HepG2 (cell line): Measurements from ENCODE around the gene ZFPL1. TPM values are rescaled to one million over a fixed set of nuclear protein-coding genes. Genes with fewer than 3 reads are reported as not detected.

Experiments
- EED ChIP-seq: sonication (generic); formaldehyde crosslinking; IDR thresholded peaks from 2 replicates; pipeline ENCODE4 v1.5.0; 2020; ENCODE audit warnings: mild to moderate bottlenecking, missing genetic modification reagents
- GABPA ChIP-seq, 2 experiments: IDR thresholded peaks; 2 replicates each; pipeline ENCODE4 v1.6.1; 2011 to 2016; ENCODE audit warnings: low read depth in 2 of 2, low read length in 1 of 2, missing biosample characterization in 1 of 2, missing genetic modification characterization in 1 of 2
- GTF3A ChIP-seq: sonication (generic); formaldehyde crosslinking; conservative IDR thresholded peaks from 2 replicates; pipeline ENCODE4 v1.4.0; 2020; ENCODE audit warnings: mild to moderate bottlenecking, missing genetic modification reagents
- JUN ChIP-seq: sonication (generic); formaldehyde crosslinking; IDR thresholded peaks from 2 replicates; pipeline ENCODE4 v1.4.0; 2020; ENCODE audit warnings: mild to moderate bottlenecking, missing genetic modification reagents
- NR2F6 ChIP-seq, 2 experiments: IDR thresholded peaks; 2 replicates each; pipeline ENCODE4 v1.6.1; 2016; ENCODE audit warnings: antibody characterized with exemption in 1 of 2, mild to moderate bottlenecking in 1 of 2
- RFX1 ChIP-seq: fragments of 450-650 bp; IDR thresholded peaks from 2 replicates; pipeline ENCODE4 v1.6.1; 2017
- RFXANK ChIP-seq: IDR thresholded peaks from 2 replicates; pipeline ENCODE4 v1.6.1; 2016
- SOX6 ChIP-seq, 2 experiments: fragments of 450-650 bp in 1 of 2; sonication (generic) in 1 of 2; formaldehyde crosslinking in 1 of 2; IDR thresholded peaks; 2 replicates each; pipeline versions ENCODE4 v1.4.0 to v1.6.1; 2017 to 2020; ENCODE audit warnings: antibody characterized with exemption in 1 of 2, mild to moderate bottlenecking in 1 of 2, missing genetic modification reagents in 1 of 2
- ZBTB38 ChIP-seq: sonication (generic); formaldehyde crosslinking; IDR thresholded peaks from 2 replicates; pipeline ENCODE4 v1.5.1; 2020; ENCODE audit warnings: mild to moderate bottlenecking, missing genetic modification reagents
- ZEB1 ChIP-seq: IDR thresholded peaks from 2 replicates; pipeline ENCODE4 v1.6.1; 2012; ENCODE audit warnings: mild to moderate bottlenecking, low read depth, inconsistent platforms; ENCODE audit not compliant: insufficient replicate concordance
- ZNF224 ChIP-seq: sonication (generic); formaldehyde crosslinking; IDR thresholded peaks from 2 replicates; pipeline ENCODE4 v1.5.0; 2020; ENCODE audit warnings: mild to moderate bottlenecking, missing genetic modification reagents
- ZNF773 ChIP-seq: sonication (generic); formaldehyde crosslinking; IDR thresholded peaks from 2 replicates; pipeline ENCODE4 v1.4.0; 2020; ENCODE audit warnings: missing genetic modification reagents, borderline replicate concordance
- ZNF776 ChIP-seq: sonication (generic); formaldehyde crosslinking; IDR thresholded peaks from 2 replicates; pipeline ENCODE4 v1.4.0; 2020; ENCODE audit warnings: mild to moderate bottlenecking, missing genetic modification reagents
- polyA plus RNA-seq, 8 experiments: library from polyadenylated mRNA; depleted of rRNA in 3 of 8; stranded (reverse) in 7 of 8; unstranded in 1 of 8; fragments of >200 nt; fragmentation: Illumina TruSeq in 4 of 8; extraction: Trizol in 4 of 8; gene quantifications; 2 replicates each; pipeline versions ENCODE4 v1.2.1 to v1.2.3, GENCODE V29; 2011 to 2016; ENCODE audit warnings: low read depth in 4 of 8, missing spikeins in 1 of 8, mixed read lengths in 1 of 8; ENCODE audit not compliant: insufficient read depth in 1 of 8
- total RNA-seq, 5 experiments: library from RNA; depleted of rRNA; stranded (reverse); fragments of >200 nt; fragmentation: Illumina TruSeq; extraction: Trizol; gene quantifications; 2 replicates each; pipeline ENCODE4 v1.2.3, GENCODE V29; 2016; ENCODE audit warnings: low read depth in 1 of 5
- TF ChIP-seq, protein P1 (sequence below): sonication (generic); formaldehyde crosslinking; IDR thresholded peaks from 2 replicates; pipeline ENCODE4 v1.5.1; 2020; ENCODE audit warnings: mild to moderate bottlenecking, missing genetic modification reagents, borderline replicate concordance
- TF ChIP-seq, protein P2 (sequence below): sonication (generic); formaldehyde crosslinking; IDR thresholded peaks from 2 replicates; pipeline ENCODE4; 2020; ENCODE audit warnings: missing genetic modification reagents, mild to moderate bottlenecking, borderline replicate concordance
- TF ChIP-seq, protein P3 (sequence below): sonication (generic); formaldehyde crosslinking; conservative IDR thresholded peaks from 2 replicates; pipeline ENCODE4 v1.4.0; 2020; ENCODE audit warnings: missing genetic modification reagents
- TF ChIP-seq, protein P4 (sequence below): sonication (generic); formaldehyde crosslinking; IDR thresholded peaks from 2 replicates; pipeline ENCODE4 v1.5.1; 2020; ENCODE audit warnings: missing genetic modification reagents, mild to moderate bottlenecking, borderline replicate concordance
- TF ChIP-seq, protein P5 (sequence below): IDR thresholded peaks from 2 replicates; pipeline ENCODE4 v1.6.1; 2016; ENCODE audit warnings: mild to moderate bottlenecking

The ZFPL1 gene
- total and polyA plus RNA-seq, 2 of the 13 experiments (the other 11 are each of a cell fraction or from before 2014, with no cell fraction given), result 32.2 to 56.0 TPM

DNA sequence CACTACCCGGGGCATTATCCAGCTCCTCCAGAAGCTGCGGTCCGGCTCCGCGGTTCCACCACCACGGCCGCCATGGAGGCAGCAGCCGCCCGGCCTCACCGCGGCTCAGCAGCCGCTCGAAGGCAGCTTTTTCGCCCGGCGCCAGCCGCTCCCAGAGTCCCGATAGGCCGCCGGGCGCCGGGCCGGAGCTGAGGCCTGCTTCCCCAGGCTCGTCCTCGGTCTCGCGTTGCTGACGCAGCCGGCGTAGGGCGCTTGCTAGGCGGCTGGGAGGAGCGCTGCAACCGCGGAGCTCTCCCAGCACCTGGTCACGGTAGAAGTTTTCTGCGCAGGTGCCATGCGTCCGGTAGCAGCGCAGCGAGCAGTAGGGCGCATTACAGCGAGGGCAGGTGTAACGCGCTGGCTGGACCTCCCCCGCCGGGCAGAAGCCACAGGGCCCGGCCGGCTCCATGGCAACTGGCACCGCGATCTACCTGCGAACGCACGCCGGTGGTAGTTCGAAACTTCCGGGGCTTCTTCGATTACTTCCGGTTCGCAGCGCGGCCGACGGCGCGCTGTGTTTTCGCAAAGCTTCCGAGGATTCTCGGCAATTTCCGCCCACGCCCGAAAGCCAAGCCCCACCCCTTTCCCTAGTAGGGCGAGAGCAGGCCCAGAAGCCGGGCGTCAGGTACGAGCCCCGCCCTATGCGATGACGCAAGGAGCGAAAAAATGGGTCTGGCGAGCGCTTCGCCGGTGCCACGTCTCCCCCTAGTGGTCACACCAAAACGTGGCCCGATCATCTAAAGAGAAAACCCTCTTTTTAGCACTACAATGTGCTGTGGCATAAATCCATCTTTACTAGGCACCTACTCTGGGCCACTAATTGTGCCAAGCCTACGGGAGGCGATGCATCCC, 33.4 kb downstream of the ZFPL1 start, which contains the start of gene ZNHIT2 (continued):
- TF ChIP-seq, protein P1, sequence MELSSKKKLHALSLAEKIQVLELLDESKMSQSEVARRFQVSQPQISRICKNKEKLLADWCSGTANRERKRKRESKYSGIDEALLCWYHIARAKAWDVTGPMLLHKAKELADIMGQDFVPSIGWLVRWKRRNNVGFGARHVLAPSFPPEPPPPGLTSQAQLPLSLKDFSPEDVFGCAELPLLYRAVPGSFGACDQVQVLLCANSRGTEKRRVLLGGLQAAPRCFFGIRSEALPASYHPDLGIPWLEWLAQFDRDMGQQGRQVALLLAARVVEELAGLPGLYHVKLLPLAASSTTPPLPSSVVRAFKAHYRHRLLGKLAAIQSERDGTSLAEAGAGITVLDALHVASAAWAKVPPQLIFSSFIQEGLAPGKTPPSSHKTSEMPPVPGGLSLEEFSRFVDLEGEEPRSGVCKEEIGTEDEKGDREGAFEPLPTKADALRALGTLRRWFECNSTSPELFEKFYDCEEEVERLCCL, result no peak
- TF ChIP-seq GABPA (IDR thresholded peaks at IDR 0.05; ENCODE audit: low read depth, low read length), result no peak
- peak; percentile 98 for TF ChIP-seq GABPA (CRISPR knock-in tag; IDR thresholded peaks at IDR 0.05; ENCODE audit: low read depth)
- peak; percentile 61 for TF ChIP-seq ZEB1
- peak; percentile 69; the same call in 1 of the 2 replicates for TF ChIP-seq ZNF776 (CRISPR knock-in tag)
- TF ChIP-seq ZBTB38, result no peak; the same call in none of the 2 replicates
- peak; percentile 57; the same call in 1 of the 2 replicates for TF ChIP-seq RFXANK (CRISPR knock-in tag)
- TF ChIP-seq, protein P2, sequence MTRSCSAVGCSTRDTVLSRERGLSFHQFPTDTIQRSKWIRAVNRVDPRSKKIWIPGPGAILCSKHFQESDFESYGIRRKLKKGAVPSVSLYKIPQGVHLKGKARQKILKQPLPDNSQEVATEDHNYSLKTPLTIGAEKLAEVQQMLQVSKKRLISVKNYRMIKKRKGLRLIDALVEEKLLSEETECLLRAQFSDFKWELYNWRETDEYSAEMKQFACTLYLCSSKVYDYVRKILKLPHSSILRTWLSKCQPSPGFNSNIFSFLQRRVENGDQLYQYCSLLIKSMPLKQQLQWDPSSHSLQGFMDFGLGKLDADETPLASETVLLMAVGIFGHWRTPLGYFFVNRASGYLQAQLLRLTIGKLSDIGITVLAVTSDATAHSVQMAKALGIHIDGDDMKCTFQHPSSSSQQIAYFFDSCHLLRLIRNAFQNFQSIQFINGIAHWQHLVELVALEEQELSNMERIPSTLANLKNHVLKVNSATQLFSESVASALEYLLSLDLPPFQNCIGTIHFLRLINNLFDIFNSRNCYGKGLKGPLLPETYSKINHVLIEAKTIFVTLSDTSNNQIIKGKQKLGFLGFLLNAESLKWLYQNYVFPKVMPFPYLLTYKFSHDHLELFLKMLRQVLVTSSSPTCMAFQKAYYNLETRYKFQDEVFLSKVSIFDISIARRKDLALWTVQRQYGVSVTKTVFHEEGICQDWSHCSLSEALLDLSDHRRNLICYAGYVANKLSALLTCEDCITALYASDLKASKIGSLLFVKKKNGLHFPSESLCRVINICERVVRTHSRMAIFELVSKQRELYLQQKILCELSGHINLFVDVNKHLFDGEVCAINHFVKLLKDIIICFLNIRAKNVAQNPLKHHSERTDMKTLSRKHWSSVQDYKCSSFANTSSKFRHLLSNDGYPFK (CRISPR knock-in tag), result peak; percentile 94
- TF ChIP-seq ZNF224 (CRISPR knock-in tag), result no peak; the same call in 1 of the 2 replicates
- TF ChIP-seq, protein P3, sequence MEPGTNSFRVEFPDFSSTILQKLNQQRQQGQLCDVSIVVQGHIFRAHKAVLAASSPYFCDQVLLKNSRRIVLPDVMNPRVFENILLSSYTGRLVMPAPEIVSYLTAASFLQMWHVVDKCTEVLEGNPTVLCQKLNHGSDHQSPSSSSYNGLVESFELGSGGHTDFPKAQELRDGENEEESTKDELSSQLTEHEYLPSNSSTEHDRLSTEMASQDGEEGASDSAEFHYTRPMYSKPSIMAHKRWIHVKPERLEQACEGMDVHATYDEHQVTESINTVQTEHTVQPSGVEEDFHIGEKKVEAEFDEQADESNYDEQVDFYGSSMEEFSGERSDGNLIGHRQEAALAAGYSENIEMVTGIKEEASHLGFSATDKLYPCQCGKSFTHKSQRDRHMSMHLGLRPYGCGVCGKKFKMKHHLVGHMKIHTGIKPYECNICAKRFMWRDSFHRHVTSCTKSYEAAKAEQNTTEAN (CRISPR knock-in tag), result no peak
- TF ChIP-seq ZNF773 (CRISPR knock-in tag), result no peak
- TF ChIP-seq GTF3A (CRISPR knock-in tag), result 0 out of 2 replicates have a peak, but pooled peaks have one; percentile 43
- TF ChIP-seq NR2F6 (IDR thresholded peaks at IDR 0.05), result no peak
- TF ChIP-seq NR2F6 (CRISPR knock-in tag; IDR thresholded peaks at IDR 0.05), result peak; percentile 13; the same call in 1 of the 2 replicates
- 0 out of 2 replicates have a peak, but pooled peaks have one; percentile 47 for TF ChIP-seq JUN (CRISPR knock-in tag)
- TF ChIP-seq SOX6 (IDR thresholded peaks at IDR 0.05), result no peak
- TF ChIP-seq SOX6 (CRISPR knock-in tag; IDR thresholded peaks at IDR 0.05), result peak; percentile 64
- TF ChIP-seq EED (CRISPR knock-in tag), result peak; percentile 69; the same call in 1 of the 2 replicates
- TF ChIP-seq, protein P4, sequence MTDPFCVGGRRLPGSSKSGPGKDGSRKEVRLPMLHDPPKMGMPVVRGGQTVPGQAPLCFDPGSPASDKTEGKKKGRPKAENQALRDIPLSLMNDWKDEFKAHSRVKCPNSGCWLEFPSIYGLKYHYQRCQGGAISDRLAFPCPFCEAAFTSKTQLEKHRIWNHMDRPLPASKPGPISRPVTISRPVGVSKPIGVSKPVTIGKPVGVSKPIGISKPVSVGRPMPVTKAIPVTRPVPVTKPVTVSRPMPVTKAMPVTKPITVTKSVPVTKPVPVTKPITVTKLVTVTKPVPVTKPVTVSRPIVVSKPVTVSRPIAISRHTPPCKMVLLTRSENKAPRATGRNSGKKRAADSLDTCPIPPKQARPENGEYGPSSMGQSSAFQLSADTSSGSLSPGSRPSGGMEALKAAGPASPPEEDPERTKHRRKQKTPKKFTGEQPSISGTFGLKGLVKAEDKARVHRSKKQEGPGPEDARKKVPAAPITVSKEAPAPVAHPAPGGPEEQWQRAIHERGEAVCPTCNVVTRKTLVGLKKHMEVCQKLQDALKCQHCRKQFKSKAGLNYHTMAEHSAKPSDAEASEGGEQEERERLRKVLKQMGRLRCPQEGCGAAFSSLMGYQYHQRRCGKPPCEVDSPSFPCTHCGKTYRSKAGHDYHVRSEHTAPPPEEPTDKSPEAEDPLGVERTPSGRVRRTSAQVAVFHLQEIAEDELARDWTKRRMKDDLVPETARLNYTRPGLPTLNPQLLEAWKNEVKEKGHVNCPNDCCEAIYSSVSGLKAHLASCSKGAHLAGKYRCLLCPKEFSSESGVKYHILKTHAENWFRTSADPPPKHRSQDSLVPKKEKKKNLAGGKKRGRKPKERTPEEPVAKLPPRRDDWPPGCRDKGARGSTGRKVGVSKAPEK (CRISPR knock-in tag), result no peak
- TF ChIP-seq, protein P5, sequence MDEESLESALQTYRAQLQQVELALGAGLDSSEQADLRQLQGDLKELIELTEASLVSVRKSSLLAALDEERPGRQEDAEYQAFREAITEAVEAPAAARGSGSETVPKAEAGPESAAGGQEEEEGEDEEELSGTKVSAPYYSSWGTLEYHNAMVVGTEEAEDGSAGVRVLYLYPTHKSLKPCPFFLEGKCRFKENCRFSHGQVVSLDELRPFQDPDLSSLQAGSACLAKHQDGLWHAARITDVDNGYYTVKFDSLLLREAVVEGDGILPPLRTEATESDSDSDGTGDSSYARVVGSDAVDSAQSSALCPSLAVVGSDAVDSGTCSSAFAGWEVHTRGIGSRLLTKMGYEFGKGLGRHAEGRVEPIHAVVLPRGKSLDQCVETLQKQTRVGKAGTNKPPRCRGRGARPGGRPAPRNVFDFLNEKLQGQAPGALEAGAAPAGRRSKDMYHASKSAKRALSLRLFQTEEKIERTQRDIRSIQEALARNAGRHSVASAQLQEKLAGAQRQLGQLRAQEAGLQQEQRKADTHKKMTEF, result peak; percentile 67
- peak; percentile 88 for TF ChIP-seq RFX1
